Measurements from ENCODE around the gene NGFR. TPM values are rescaled to one million over a fixed set of nuclear protein-coding genes. Genes with fewer than 3 reads are reported as not detected.
"Not testable (repeated sequence)": the region's sequence is repeated elsewhere in the genome, so short reads cannot be mapped to it uniquely, and the experiment has no call there.

The NGFR gene
- total RNA-seq, 1 donor from 2014 or later: 14.7 TPM

- H3K9me3 Mint-ChIP-seq: no peaks in the 10 kb centered on the region
- H3K36me3 Mint-ChIP-seq: no peaks in the 10 kb centered on the region
- no peak for DNase-seq (ENCODE audit: low spot score in 2 of 2, unreplicated experiment in 2 of 2)
- TF ChIP-seq CTCF (IDR thresholded peaks at IDR 0.05; ENCODE audit: unreplicated experiment): no peak
- no peak overlapping the region for H3K27ac Mint-ChIP-seq
- peaks cover 10% of the 10 kb centered on the region for H3K4me1 Mint-ChIP-seq
- H3K4me3 Mint-ChIP-seq: no peak overlapping the region
- peaks cover 2% of the 10 kb centered on the region for H3K27me3 Mint-ChIP-seq (ENCODE audit: low read depth)
Observed at GRCh38 chr17:49547566-49547965, 52.5 kb downstream of the NGFR start.

DNA sequence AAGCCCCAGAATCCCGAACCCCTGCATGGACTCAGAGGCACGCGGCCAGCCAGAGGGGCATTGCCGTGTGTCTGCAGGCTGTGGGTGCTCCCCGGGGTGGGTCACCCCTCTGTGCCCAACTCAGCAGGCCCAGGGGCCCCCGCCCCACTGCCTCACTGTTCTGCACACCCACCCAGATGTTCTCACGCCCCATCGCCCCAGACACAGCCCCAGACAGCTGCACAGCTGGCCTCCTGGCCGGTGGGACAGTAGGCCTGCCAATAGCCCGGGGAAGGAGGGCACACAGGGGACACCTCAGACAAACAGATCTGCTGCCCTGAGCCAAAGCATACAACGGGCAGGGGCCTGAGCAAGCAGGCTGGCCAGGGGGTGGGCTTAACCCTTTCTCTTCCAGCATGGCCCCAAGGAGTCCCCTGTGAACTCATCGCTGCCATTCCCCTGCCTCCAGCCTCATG is 53.0 kb downstream of the NGFR start:
- Mint-ChIP-seq H3K27ac (no peak overlapping the region), H3K4me3 (no peak overlapping the region), H3K4me1 (peaks cover 10% of the 10 kb centered on the region), H3K27me3 (ENCODE audit: low read depth) (peaks cover 2% of the 10 kb centered on the region), H3K36me3 (no peaks in the 10 kb centered on the region), H3K9me3 (no peaks in the 10 kb centered on the region)
- no peak for DNase-seq (ENCODE audit: low spot score in 2 of 2, unreplicated experiment in 2 of 2)
- TF ChIP-seq CTCF (IDR thresholded peaks at IDR 0.05; ENCODE audit: unreplicated experiment): no peak

DNA sequence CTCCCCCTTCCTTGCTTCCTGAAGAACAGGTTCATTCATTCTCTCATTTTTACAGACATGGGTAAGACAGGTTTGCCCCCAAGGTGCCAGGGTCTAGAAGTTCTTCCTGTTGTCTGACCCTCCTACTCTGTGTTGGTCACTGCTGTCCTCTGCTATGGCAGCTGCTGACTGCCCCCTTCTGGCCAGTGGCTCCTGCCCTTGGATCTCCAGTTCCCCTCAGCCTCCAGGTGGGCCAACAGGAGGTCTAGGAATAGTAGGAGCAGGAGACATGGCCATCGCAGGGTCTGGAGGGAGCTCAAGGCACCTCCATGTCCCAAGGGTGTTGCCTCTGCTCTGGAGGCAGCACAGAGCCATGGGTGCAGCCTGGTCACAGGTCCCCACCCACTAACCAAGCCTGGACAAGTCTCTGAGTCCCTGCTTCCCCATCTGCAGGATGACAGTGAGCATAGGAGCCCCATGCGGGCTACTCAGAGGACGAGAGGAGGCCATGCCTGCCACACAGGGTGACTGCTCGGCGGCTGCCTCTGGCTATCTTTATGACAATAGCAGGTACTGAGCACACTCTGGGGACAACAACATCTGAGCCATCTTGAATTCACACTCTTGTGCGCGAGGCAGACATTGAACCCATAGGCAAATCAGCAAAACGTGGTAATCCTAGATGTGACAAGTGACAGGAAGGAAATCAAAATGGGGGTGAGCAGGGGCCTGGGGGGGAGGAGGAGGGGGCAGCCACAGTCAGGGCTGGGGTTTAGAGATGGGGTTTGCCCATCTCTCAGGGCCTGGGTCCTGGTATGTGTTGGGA is 53.6 kb downstream of the NGFR start:
- no peak overlapping the region for H3K27ac Mint-ChIP-seq
- no peak for DNase-seq (ENCODE audit: low spot score in 2 of 2, unreplicated experiment in 2 of 2)
- H3K4me3 Mint-ChIP-seq: no peak overlapping the region
- peaks cover 10% of the 10 kb centered on the region for H3K4me1 Mint-ChIP-seq
- peaks cover 2% of the 10 kb centered on the region for H3K27me3 Mint-ChIP-seq (ENCODE audit: low read depth)
- no peaks in the 10 kb centered on the region for H3K36me3 Mint-ChIP-seq
- no peak for TF ChIP-seq CTCF (IDR thresholded peaks at IDR 0.05; ENCODE audit: unreplicated experiment)
- no peaks in the 10 kb centered on the region for H3K9me3 Mint-ChIP-seq

GRCh38 chr17:49549311-49549605 is 54.2 kb downstream of the NGFR start:
- H3K4me3 Mint-ChIP-seq: no peak overlapping the region
- H3K36me3 Mint-ChIP-seq: no peaks in the 10 kb centered on the region
- no peak for TF ChIP-seq CTCF (IDR thresholded peaks at IDR 0.05; ENCODE audit: unreplicated experiment)
- H3K9me3 Mint-ChIP-seq: no peaks in the 10 kb centered on the region
- H3K27ac Mint-ChIP-seq: no peak overlapping the region
- no peak for DNase-seq (ENCODE audit: low spot score in 2 of 2, unreplicated experiment in 2 of 2)
- H3K4me1 Mint-ChIP-seq: peaks cover 10% of the 10 kb centered on the region
- peaks cover 2% of the 10 kb centered on the region for H3K27me3 Mint-ChIP-seq (ENCODE audit: low read depth)

DNA sequence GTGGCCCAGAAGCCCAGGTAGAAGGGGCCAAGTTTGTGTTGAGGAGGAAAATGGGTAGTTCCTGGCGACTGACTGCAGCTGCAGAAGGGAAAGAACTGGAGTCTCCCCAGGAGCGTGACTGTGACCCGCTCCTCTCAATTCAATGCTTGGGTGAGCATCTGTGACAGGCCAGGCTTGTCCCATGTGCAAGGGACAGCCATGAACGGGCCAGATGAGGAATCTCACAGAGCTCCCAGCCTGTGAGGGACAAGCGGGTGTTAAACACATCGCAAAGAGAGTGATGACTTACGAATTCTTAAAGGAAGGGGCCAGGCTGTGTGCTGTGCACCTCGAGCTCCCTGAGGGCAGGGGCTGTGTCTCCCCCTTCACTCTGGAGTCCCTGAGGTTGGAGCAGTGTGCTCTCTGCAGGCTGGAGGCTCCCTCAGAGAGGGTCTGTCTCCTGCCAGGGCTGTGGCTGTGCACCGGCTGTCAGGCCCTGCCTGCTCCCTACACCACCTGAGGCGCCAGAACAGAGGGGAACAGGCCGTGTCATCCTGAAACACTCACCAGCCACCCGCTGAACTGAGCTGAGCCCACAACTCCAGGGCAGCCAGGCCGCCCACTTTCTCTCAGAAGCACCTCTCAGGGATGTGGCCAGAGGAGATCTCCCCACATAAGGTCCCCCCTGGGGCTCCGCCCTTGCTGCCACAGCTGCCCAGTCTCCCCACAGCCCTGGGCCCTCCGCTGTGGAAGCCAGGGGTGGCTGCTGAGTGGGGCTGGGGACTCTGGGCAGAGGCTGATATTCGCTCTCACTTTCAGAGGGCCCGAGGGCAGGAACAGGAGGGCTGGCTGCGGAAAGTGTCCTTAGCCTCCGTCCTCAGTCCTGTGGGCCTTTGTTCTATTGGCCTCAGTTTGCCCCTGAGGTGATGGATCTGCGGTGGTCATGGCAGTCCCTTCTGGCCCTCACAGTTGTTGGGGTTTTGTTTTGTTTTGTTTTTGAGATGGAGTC is 54.9 kb downstream of the NGFR start:
- DNase-seq (ENCODE audit: low spot score in 2 of 2, unreplicated experiment in 2 of 2): no peak
- Mint-ChIP-seq H3K27ac (no peak overlapping the region), H3K36me3 (no peaks in the 10 kb centered on the region), H3K27me3 (ENCODE audit: low read depth) (peaks cover 2% of the 10 kb centered on the region), H3K4me3 (no peak overlapping the region), H3K9me3 (no peaks in the 10 kb centered on the region), H3K4me1 (peaks cover 10% of the 10 kb centered on the region)
- no peak for TF ChIP-seq CTCF (IDR thresholded peaks at IDR 0.05; ENCODE audit: unreplicated experiment)

GRCh38 chr17:49550764-49551163 is 55.7 kb downstream of the NGFR start:
- H3K9me3 Mint-ChIP-seq; H3K27me3 Mint-ChIP-seq (ENCODE audit: low read depth); H3K27ac Mint-ChIP-seq; H3K4me3 Mint-ChIP-seq; H3K36me3 Mint-ChIP-seq; H3K4me1 Mint-ChIP-seq; DNase-seq (ENCODE audit: low spot score in 2 of 2, unreplicated experiment in 2 of 2): not testable (repeated sequence)
